WTC11 (cell line): ENCODE data around the gene CHKA. TPM values are rescaled to one million over a fixed set of nuclear protein-coding genes. Genes with fewer than 3 reads are reported as not detected.

Experiments
- ATAC-seq: fragments of 200-7000 bp; cut with Tn5 transposase; 2 replicates; pipeline ENCODE4 v1.10.0; 2021; ENCODE audit warnings: mild to moderate bottlenecking, moderate library complexity
- CTCF ChIA-PET: fragments of 300-600 bp; sonication (Branson Sonifier 250); formaldehyde crosslinking; loops from one replicate; lab custom pipeline; 2021; ENCODE audit warnings: antibody characterized with exemption; lab: Charles Lee
- POLR2A ChIA-PET: fragments of 350-600 bp; sonication (Branson Sonifier 250); formaldehyde crosslinking; loops from one replicate; lab custom pipeline; 2021; ENCODE audit warnings: antibody characterized with exemption; lab: Charles Lee
- DNase-seq: peaks from one replicate; pipeline ENCODE4 v3.0.0; 2021; ENCODE audit warnings: low spot score
- H3K27ac Mint-ChIP-seq: 2 replicates; pipeline ENCODE4 v1.8.0; 2021; ENCODE audit warnings: mixed read lengths
- H3K27me3 Mint-ChIP-seq: 2 replicates; pipeline ENCODE4 v1.8.0; 2021; ENCODE audit warnings: low read depth, mild to moderate bottlenecking, moderate library complexity, mixed read lengths
- H3K36me3 Mint-ChIP-seq: 2 replicates; pipeline ENCODE4 v1.8.0; 2021; ENCODE audit warnings: mixed read lengths
- H3K4me1 Mint-ChIP-seq: 2 replicates; pipeline ENCODE4 v1.8.0; 2022; ENCODE audit warnings: mixed read lengths
- H3K4me3 Mint-ChIP-seq: 2 replicates; pipeline ENCODE4 v1.8.0; 2021; ENCODE audit warnings: mild to moderate bottlenecking, moderate library complexity, mixed read lengths
- H3K9me3 Mint-ChIP-seq: 2 replicates; pipeline ENCODE4 v1.8.0; 2021; ENCODE audit warnings: mixed read lengths
- ATF6 ChIP-seq: sonication (generic); formaldehyde crosslinking; IDR thresholded peaks from 2 replicates; pipeline ENCODE4 v1.8.1; 2023; ENCODE audit warnings: mild to moderate bottlenecking, missing genetic modification reagents
- E2F1 ChIP-seq: sonication (generic); formaldehyde crosslinking; IDR thresholded peaks from 2 replicates; pipeline ENCODE4 v1.8.0; 2022; ENCODE audit warnings: mild to moderate bottlenecking, missing genetic modification reagents
- ETV6 ChIP-seq: sonication (generic); formaldehyde crosslinking; IDR thresholded peaks from 2 replicates; pipeline ENCODE4 v1.8.1; 2022; ENCODE audit warnings: mild to moderate bottlenecking, missing genetic modification reagents
- FOXK1 ChIP-seq: sonication (generic); formaldehyde crosslinking; IDR thresholded peaks from 2 replicates; pipeline ENCODE4 v1.8.0; 2022; ENCODE audit warnings: mild to moderate bottlenecking, moderate library complexity, missing genetic modification reagents
- HMGA2 ChIP-seq: fragments of 250-450 bp; sonication (Bioruptor Pico); IDR thresholded peaks from 2 replicates; pipeline ENCODE4 v1.4.0; 2021; ENCODE audit warnings: mild to moderate bottlenecking, moderate library complexity
- IRF2 ChIP-seq: sonication (generic); formaldehyde crosslinking; IDR thresholded peaks from 2 replicates; pipeline ENCODE4 v1.8.0; 2022; ENCODE audit warnings: low read depth, missing genetic modification reagents, borderline replicate concordance
- NFATC4 ChIP-seq: fragments of 250-450 bp; sonication (Bioruptor Pico); IDR thresholded peaks from 2 replicates; pipeline ENCODE4 v1.9.0; 2021; ENCODE audit warnings: mild to moderate bottlenecking
- NR2C2 ChIP-seq: sonication (generic); formaldehyde crosslinking; IDR thresholded peaks from 2 replicates; pipeline ENCODE4 v1.8.0; 2022; ENCODE audit warnings: mild to moderate bottlenecking, missing genetic modification reagents
- OVOL2 ChIP-seq: fragments of 250-450 bp; sonication (Bioruptor Pico); IDR thresholded peaks from 2 replicates; pipeline ENCODE4 v1.9.0; 2021; ENCODE audit warnings: mild to moderate bottlenecking, borderline replicate concordance
- ZBTB21 ChIP-seq: sonication (generic); formaldehyde crosslinking; IDR thresholded peaks from 2 replicates; pipeline ENCODE4 v1.8.1; 2023; ENCODE audit warnings: mild to moderate bottlenecking, missing genetic modification reagents, borderline replicate concordance
- ZNF232 ChIP-seq: sonication (generic); formaldehyde crosslinking; IDR thresholded peaks from 2 replicates; pipeline ENCODE4 v1.8.0; 2022; ENCODE audit warnings: mild to moderate bottlenecking, missing genetic modification reagents
- ZNF317 ChIP-seq: sonication (generic); formaldehyde crosslinking; IDR thresholded peaks from 2 replicates; pipeline ENCODE4 v1.8.1; 2023; ENCODE audit warnings: low read depth, mild to moderate bottlenecking, moderate library complexity, missing genetic modification reagents, borderline replicate concordance
- ZNF512 ChIP-seq: sonication (generic); formaldehyde crosslinking; IDR thresholded peaks from 2 replicates; pipeline ENCODE4 v1.8.1; 2022; ENCODE audit warnings: missing genetic modification reagents, borderline replicate concordance
- total RNA-seq: library from RNA; stranded (reverse); gene quantifications from 3 replicates; pipeline ENCODE4 v1.2.3, GENCODE V29; 2021
- TF ChIP-seq, protein P1 (sequence below): fragments of 250-450 bp; sonication (Bioruptor Pico); IDR thresholded peaks from 2 replicates; pipeline ENCODE4 v1.9.0; 2021; ENCODE audit warnings: mild to moderate bottlenecking
- TF ChIP-seq, protein P2 (sequence below): fragments of 250-450 bp; sonication (Bioruptor Pico); IDR thresholded peaks from 2 replicates; pipeline ENCODE4 v2.1.2; 2022; ENCODE audit warnings: mild to moderate bottlenecking, moderate library complexity
- TF ChIP-seq, protein P3 (sequence below): sonication (generic); formaldehyde crosslinking; IDR thresholded peaks from 2 replicates; pipeline ENCODE4 v1.8.1; 2022; ENCODE audit warnings: low read depth, missing genetic modification reagents, borderline replicate concordance
- TF ChIP-seq, protein P4 (sequence below): sonication (generic); formaldehyde crosslinking; IDR thresholded peaks from 2 replicates; pipeline ENCODE4 v1.8.1; 2023; ENCODE audit warnings: mild to moderate bottlenecking, missing genetic modification reagents
- TF ChIP-seq, protein P5 (sequence below): fragments of 250-450 bp; sonication (Bioruptor Pico); conservative IDR thresholded peaks from 2 replicates; pipeline ENCODE4 v1.9.0; 2021; ENCODE audit warnings: mild to moderate bottlenecking

Gene CHKA
- total RNA-seq, 1 experiment from 2014 or later = 76.1 TPM

GRCh38 chr11:68136866-68137265, 15.7 kb upstream of the CHKA start:
- Mint-ChIP-seq H3K27me3 (peaks cover 8% of the 10 kb centered on the region), H3K36me3 (peaks cover 33% of the 10 kb centered on the region), H3K9me3 (peaks cover 37% of the 10 kb centered on the region), H3K27ac (no peak overlapping the region), H3K4me1 (0 out of 2 replicates have a peak, but pooled peaks cover 4% of the 10 kb centered on the region), H3K4me3 (no peak overlapping the region)
- TF ChIP-seq, protein P1, sequence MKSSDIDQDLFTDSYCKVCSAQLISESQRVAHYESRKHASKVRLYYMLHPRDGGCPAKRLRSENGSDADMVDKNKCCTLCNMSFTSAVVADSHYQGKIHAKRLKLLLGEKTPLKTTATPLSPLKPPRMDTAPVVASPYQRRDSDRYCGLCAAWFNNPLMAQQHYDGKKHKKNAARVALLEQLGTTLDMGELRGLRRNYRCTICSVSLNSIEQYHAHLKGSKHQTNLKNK (CRISPR knock-in tag) = no peak
- TF ChIP-seq ZBTB21 = no peak
- TF ChIP-seq NR2C2 (CRISPR knock-in tag) = no peak
- no peak for TF ChIP-seq IRF2 (CRISPR knock-in tag)
- TF ChIP-seq, protein P2, sequence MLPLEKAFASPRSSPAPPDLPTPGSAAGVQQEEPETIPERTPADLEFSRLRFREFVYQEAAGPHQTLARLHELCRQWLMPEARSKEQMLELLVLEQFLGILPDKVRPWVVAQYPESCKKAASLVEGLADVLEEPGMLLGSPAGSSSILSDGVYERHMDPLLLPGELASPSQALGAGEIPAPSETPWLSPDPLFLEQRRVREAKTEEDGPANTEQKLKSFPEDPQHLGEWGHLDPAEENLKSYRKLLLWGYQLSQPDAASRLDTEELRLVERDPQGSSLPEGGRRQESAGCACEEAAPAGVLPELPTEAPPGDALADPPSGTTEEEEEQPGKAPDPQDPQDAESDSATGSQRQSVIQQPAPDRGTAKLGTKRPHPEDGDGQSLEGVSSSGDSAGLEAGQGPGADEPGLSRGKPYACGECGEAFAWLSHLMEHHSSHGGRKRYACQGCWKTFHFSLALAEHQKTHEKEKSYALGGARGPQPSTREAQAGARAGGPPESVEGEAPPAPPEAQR (CRISPR knock-in tag) = no peak
- TF ChIP-seq, protein P3, sequence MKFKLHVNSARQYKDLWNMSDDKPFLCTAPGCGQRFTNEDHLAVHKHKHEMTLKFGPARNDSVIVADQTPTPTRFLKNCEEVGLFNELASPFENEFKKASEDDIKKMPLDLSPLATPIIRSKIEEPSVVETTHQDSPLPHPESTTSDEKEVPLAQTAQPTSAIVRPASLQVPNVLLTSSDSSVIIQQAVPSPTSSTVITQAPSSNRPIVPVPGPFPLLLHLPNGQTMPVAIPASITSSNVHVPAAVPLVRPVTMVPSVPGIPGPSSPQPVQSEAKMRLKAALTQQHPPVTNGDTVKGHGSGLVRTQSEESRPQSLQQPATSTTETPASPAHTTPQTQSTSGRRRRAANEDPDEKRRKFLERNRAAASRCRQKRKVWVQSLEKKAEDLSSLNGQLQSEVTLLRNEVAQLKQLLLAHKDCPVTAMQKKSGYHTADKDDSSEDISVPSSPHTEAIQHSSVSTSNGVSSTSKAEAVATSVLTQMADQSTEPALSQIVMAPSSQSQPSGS (CRISPR knock-in tag) = no peak
- TF ChIP-seq ZNF232 = no peak
- TF ChIP-seq OVOL2 (CRISPR knock-in tag) = no peak
- TF ChIP-seq E2F1 (CRISPR knock-in tag) = no peak
- no peak for TF ChIP-seq ZNF512
- TF ChIP-seq ETV6 (CRISPR knock-in tag) = no peak
- no peak for TF ChIP-seq FOXK1 (CRISPR knock-in tag)
- TF ChIP-seq, protein P4, sequence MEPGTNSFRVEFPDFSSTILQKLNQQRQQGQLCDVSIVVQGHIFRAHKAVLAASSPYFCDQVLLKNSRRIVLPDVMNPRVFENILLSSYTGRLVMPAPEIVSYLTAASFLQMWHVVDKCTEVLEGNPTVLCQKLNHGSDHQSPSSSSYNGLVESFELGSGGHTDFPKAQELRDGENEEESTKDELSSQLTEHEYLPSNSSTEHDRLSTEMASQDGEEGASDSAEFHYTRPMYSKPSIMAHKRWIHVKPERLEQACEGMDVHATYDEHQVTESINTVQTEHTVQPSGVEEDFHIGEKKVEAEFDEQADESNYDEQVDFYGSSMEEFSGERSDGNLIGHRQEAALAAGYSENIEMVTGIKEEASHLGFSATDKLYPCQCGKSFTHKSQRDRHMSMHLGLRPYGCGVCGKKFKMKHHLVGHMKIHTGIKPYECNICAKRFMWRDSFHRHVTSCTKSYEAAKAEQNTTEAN (CRISPR knock-in tag) = no peak
- TF ChIP-seq, protein P5, sequence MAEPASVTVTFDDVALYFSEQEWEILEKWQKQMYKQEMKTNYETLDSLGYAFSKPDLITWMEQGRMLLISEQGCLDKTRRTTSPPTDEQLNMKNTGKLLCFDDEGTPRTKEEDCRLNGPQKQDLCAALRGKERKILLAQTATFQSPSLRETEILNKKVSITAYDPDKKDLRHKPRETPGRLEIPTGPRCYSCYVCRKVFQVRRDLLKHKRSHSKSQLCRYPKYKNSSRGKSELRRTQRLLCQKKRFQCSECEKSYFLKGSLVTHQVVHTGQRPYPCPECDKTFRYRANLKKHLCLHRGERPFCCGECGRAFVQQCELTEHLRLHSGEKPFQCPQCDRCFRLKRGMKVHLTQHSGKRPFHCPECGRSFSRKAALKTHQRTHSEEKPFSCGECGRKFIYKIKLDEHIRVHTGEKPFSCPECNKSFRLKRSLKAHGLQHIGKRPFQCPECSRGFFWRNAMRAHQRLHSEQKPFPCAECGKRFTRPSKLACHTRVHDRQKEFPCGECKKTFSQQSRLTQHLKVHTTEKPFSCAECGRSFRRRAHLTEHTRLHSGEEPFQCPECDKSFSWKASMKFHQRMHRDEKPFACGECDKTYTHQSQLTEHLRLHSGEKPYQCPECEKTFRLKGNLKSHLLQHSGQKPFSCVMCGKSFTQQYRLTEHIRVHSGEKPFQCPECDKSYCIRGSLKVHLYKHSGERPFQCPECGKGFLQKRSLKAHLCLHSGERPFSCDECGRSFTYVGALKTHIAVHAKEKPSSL (CRISPR knock-in tag) = no peak
- no peak for TF ChIP-seq HMGA2 (CRISPR knock-in tag)
- no peak for TF ChIP-seq NFATC4
- no peak for TF ChIP-seq ATF6
- no peak for TF ChIP-seq ZNF317
- no peak for DNase-seq
- ChIA-PET CTCF (no interaction called here), POLR2A (no interaction called here)
- ATAC-seq = no peak
